B cell (primary cell): Measurements from ENCODE around the gene SCN1B. TPM values are rescaled to one million over a fixed set of nuclear protein-coding genes. Genes with fewer than 3 reads are reported as not detected.

Source experiments
- ATAC-seq: fragments of 200-7000 bp; cut with Tn5 transposase; one replicate; pipeline ENCODE4 v1.10.0; 2021; ENCODE audit warnings: low read depth, mild to moderate bottlenecking, moderate number of reproducible peaks, moderate library complexity
- CTCF ChIA-PET: fragments of 350-600 bp; sonication (Branson Sonifier 250); formaldehyde crosslinking; loops from one replicate; lab custom pipeline; 2021; ENCODE audit warnings: antibody characterized with exemption, inconsistent platforms; lab: Charles Lee
- POLR2A ChIA-PET: fragments of 350-600 bp; sonication (Branson Sonifier 250); formaldehyde crosslinking; loops from one replicate; lab custom pipeline; 2021; ENCODE audit warnings: antibody characterized with exemption; lab: Charles Lee
- DNase-seq: peaks from one replicate; pipeline ENCODE4 v3.0.0; 2013
- H2AFZ ChIP-seq: 2 replicates; pipeline ENCODE4 v1.6.1; 2012; ENCODE audit warnings: mild to moderate bottlenecking, low read depth, low read length; ENCODE audit not compliant: insufficient read depth, poor library complexity, severe bottlenecking
- H3K27ac ChIP-seq, 2 donors: 1 replicate in 1 of 2; 2 replicates in 1 of 2; pipeline ENCODE4 v1.5.1; 2012 to 2013; ENCODE audit warnings: low read length in 2 of 2, mild to moderate bottlenecking in 2 of 2, moderate library complexity in 1 of 2
- H3K27me3 ChIP-seq, 4 experiments: fragments of 200-600 bp in 1 of 4; sonication (generic) in 1 of 4; replicated peaks in 1 of 4; 1 replicate in 2 of 4; 2 replicates in 2 of 4; pipeline versions ENCODE4 v1.6.1 to v1.7.0; 2013 to 2016; ENCODE audit warnings: low read length in 3 of 4, mild to moderate bottlenecking in 2 of 4, mixed read lengths in 1 of 4, moderate library complexity in 1 of 4; ENCODE audit not compliant: insufficient read depth in 4 of 4, control insufficient read depth in 3 of 4; ENCODE audit errors: control extremely low read depth in 1 of 4
- H3K36me3 ChIP-seq, 2 experiments: replicated peaks in 1 of 2; 1 replicate in 1 of 2; 2 replicates in 1 of 2; pipeline versions ENCODE4 v1.6.1 to v1.7.1; 2013; ENCODE audit warnings: low read length in 1 of 2; ENCODE audit not compliant: insufficient read depth in 2 of 2, control insufficient read depth in 1 of 2; ENCODE audit errors: control extremely low read depth in 1 of 2, extremely low read depth in 1 of 2
- H3K4me1 ChIP-seq, 2 donors: fragments of 200-600 bp in 1 of 2; sonication (generic) in 1 of 2; 1 replicate in 1 of 2; 2 replicates in 1 of 2; pipeline versions ENCODE4 v1.5.1 to v1.6.1; 2013 to 2017; ENCODE audit warnings: low read length in 2 of 2; ENCODE audit not compliant: control insufficient read depth in 2 of 2, insufficient read depth in 2 of 2
- H3K4me2 ChIP-seq: replicated peaks from 2 replicates; pipeline ENCODE3; 2012; ENCODE audit warnings: mild to moderate bottlenecking, low read depth, low read length; ENCODE audit not compliant: poor library complexity, severe bottlenecking
- H3K4me3 ChIP-seq, 5 experiments: fragments of 200-600 bp in 1 of 5; sonication (generic) in 1 of 5; 1 replicate in 3 of 5; 2 replicates in 2 of 5; pipeline versions ENCODE4 v1.5.1 to v1.7.0; 2011 to 2016; ENCODE audit warnings: low read length in 4 of 5, mild to moderate bottlenecking in 4 of 5, low read depth in 2 of 5, control low read depth in 1 of 5, moderate library complexity in 1 of 5; ENCODE audit not compliant: insufficient read depth in 1 of 5; ENCODE audit errors: control extremely low read depth in 1 of 5, extremely low read depth in 1 of 5
- H3K79me2 ChIP-seq: fragments of 200-600 bp; sonication (generic); one replicate; pipeline ENCODE4 v1.6.0; 2016; ENCODE audit warnings: low read length; ENCODE audit not compliant: control insufficient read depth, insufficient read depth
- H3K9ac ChIP-seq: fragments of 200-600 bp; sonication (generic); 2 replicates; pipeline ENCODE4 v1.6.1; 2017; ENCODE audit warnings: mild to moderate bottlenecking, low read length, moderate library complexity
- H3K9me3 ChIP-seq, 3 donors: one replicate each; pipeline versions ENCODE4 v1.6.1 to v1.7.1; 2013; ENCODE audit warnings: low read length in 2 of 3; ENCODE audit not compliant: control insufficient read depth in 2 of 3, insufficient read depth in 1 of 3; ENCODE audit errors: control extremely low read depth in 1 of 3
- H4K20me1 ChIP-seq: 2 replicates; pipeline ENCODE4 v1.6.0; 2012; ENCODE audit warnings: mild to moderate bottlenecking, low read length; ENCODE audit not compliant: insufficient read depth, control insufficient read depth, poor library complexity, severe bottlenecking
- H3K27ac Mint-ChIP-seq: one replicate; pipeline ENCODE4 v1.8.0; 2021; ENCODE audit warnings: mixed read lengths
- H3K27me3 Mint-ChIP-seq: one replicate; pipeline ENCODE4 v1.8.0; 2021; ENCODE audit warnings: mixed read lengths
- H3K4me1 Mint-ChIP-seq: one replicate; pipeline ENCODE4 v1.8.0; 2021; ENCODE audit warnings: mixed read lengths
- H3K4me3 Mint-ChIP-seq: one replicate; pipeline ENCODE4 v1.8.0; 2021; ENCODE audit warnings: mixed read lengths
- H3K9me3 Mint-ChIP-seq: one replicate; pipeline ENCODE4 v1.8.0; 2022; ENCODE audit warnings: mixed read lengths; ENCODE audit not compliant: insufficient read depth
- CTCF ChIP-seq: fragments of 200-600 bp; IDR thresholded peaks from one replicate; pipeline ENCODE4 v1.8.0; 2022; ENCODE audit warnings: antibody characterized with exemption, mild to moderate bottlenecking
- EZH2 ChIP-seq: IDR thresholded peaks from 2 replicates; pipeline ENCODE4 v1.6.1; 2012; ENCODE audit warnings: borderline replicate concordance, low read depth, mild to moderate bottlenecking, moderate library complexity, low read length; ENCODE audit not compliant: insufficient read depth, poor library complexity, severe bottlenecking
- WGBS: methylation state at CpG from one replicate; pipeline ENCODE4 v1.1.5; 2013; ENCODE audit warnings: missing lambda C conversion rate; ENCODE audit not compliant: insufficient coverage; 5-methylcytosine and 5-hydroxymethylcytosine counted together
- intact Hi-C: fragments of 100-400 bp; cut with micrococcal nuclease; formaldehyde crosslinking; loops from one replicate; pipeline ENCODE4 v1.10.0; 2022
- polyA plus RNA-seq: library from polyadenylated mRNA; depleted of rRNA; stranded (reverse); fragments of >200 nt; gene quantifications from 2 replicates; pipeline ENCODE4 v1.2.3, GENCODE V29; 2012
- total RNA-seq, 2 donors: library from RNA; stranded (reverse); fragments of 120-200 nt in 1 of 2; gene quantifications; 1 replicate in 1 of 2; 2 replicates in 1 of 2; pipeline versions ENCODE4 v1.2.3 to v1.2.4, GENCODE V29; 2013 to 2022

The SCN1B gene
- total and polyA plus RNA-seq, 2 donors (not counting 1 experiment from before 2014, with no cell fraction given): 0.52 to 0.72 TPM

GRCh38 chr19:35068941-35069634 is 38.8 kb downstream of the SCN1B start:
- no peak for TF ChIP-seq EZH2
- TF ChIP-seq CTCF: no peak
- Histone ChIP-seq H3K4me1 (peaks cover 13 to 29% of the 10 kb centered on the region in 2 donors), H4K20me1 (no peaks in the 10 kb centered on the region), H3K27ac (peak overlapping the region in 1 of 2 donors; percentile 10), H3K9ac (no peak overlapping the region), H2AFZ (peak overlapping the region; percentile 30), H3K4me3 (no peak overlapping the region), H3K4me2 (peak overlapping the region; percentile 20), H3K36me3 (no peaks in the 10 kb centered on the region), H3K27me3 (no peaks in the 10 kb centered on the region), H3K79me2 (no peaks in the 10 kb centered on the region), H3K9me3 (peaks cover 0 to 18% (median 10%) of the 10 kb centered on the region in 3 donors)
- no peak for DNase-seq
- 94% methylated on average over 2 of the region's 10 CpGs for WGBS
- no peaks in the 10 kb centered on the region for H3K9me3 Mint-ChIP-seq
- H3K4me3 Mint-ChIP-seq: no peak overlapping the region
- no peak overlapping the region for H3K27ac Mint-ChIP-seq
- intact Hi-C loops: loop anchor here (5.0 kb wide), 1 partner anchor 198 kb away; the partner anchor contains the start of gene USF2
- POLR2A ChIA-PET: no interaction called here
- no peak for ATAC-seq
- H3K4me1 Mint-ChIP-seq: peaks cover 30% of the 10 kb centered on the region
- CTCF ChIA-PET: interaction anchor here (1.0 to 6.0 kb wide), 9 partner anchors 14 to 148 kb away, joined by 3 to 192 read pairs (median 12); partner anchors contain the start of genes FXYD1 and LGI4
- no peaks in the 10 kb centered on the region for H3K27me3 Mint-ChIP-seq

GRCh38 chr19:35069696-35070095 is 39.4 kb downstream of the SCN1B start:
- H3K27me3 Mint-ChIP-seq: no peaks in the 10 kb centered on the region

More at GRCh38 chr19:35069696-35070095, 39.4 kb downstream of the SCN1B start:
- Mint-ChIP-seq H3K4me1 (peaks cover 33% of the 10 kb centered on the region), H3K4me3 (no peak overlapping the region), H3K9me3 (no peaks in the 10 kb centered on the region), H3K27ac (no peak overlapping the region)
- intact Hi-C loops: loop anchor here (5.0 kb wide), 1 partner anchor 198 kb away; the partner anchor contains the start of gene USF2
- H3K27me3 ChIP-seq: no peaks in the 10 kb centered on the region
- H3K36me3 ChIP-seq: no peaks in the 10 kb centered on the region
- H3K9ac ChIP-seq: no peak overlapping the region
- CTCF ChIA-PET: interaction anchor here (0.6 to 2.8 kb wide), 13 partner anchors 11 to 875 kb away, joined by 3 to 27 read pairs (median 5); partner anchors contain the start of gene LGI4
- peak overlapping the region; percentile 20 for H3K4me2 ChIP-seq
- no peak for TF ChIP-seq EZH2
- TF ChIP-seq CTCF: no peak
- peaks cover 0 to 18% (median 10%) of the 10 kb centered on the region in 3 donors for H3K9me3 ChIP-seq
- no peak overlapping the region for H3K4me3 ChIP-seq
- POLR2A ChIA-PET: no interaction called here
- H3K79me2 ChIP-seq: no peaks in the 10 kb centered on the region
- DNase-seq (no peak), ATAC-seq (no peak)
- H3K4me1 ChIP-seq: peaks cover 17 to 35% of the 10 kb centered on the region in 2 donors
- H4K20me1 ChIP-seq: no peaks in the 10 kb centered on the region
- H3K27ac ChIP-seq: peak overlapping the region in 1 of 2 donors; percentile 10
- H2AFZ ChIP-seq: peak overlapping the region; percentile 30
- WGBS: no CpG with 5 or more reads among the region's 1 CpG
